HuH-7.5 (cell line): Measurements from ENCODE around the gene MPIG6B.
"Not testable (repeated sequence)": the region's sequence is repeated elsewhere in the genome, so short reads cannot be mapped to it uniquely, and the experiment has no call there.

Experiments used
- DNase-seq: peaks from one replicate; pipeline ENCODE4 v3.0.0; 2011; ENCODE audit warnings: low spot score

The MPIG6B gene

DNA sequence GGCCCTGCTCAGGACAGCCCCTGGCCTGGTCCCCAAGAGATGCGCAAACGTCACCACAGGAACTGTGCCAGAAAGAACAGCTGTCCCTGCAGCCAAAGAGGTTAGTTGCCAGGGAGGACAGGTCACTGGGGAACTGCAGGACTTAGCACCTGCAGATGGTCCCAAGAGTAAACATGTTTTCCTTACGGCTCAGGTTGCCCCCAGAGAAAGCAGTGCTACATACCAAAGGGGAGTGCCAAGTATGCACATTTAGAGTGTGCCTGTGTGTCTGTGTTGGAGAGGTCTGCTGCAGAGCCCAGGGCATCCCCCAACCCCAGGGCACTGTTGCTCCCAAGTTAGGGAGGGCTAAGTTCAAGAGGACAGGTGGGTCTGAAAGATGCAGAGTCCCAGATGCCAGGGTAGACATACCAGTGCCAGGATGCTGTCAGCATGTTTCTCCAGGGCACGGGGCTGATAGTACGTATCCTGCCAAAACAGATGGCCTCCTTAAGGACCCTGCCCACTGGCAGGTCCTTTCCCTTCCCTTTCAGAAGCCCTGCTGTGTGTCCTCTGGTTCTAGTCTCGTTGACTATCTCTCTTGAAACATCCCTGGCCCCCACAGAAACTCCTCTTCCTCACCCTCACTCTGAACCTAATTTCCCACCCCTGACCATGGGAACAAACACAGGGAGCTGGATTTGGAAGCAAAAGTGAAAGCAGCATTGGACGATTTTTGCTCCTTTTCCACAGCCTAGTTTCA, 21.3 kb upstream of the MPIG6B start:
- DNase-seq, result no peak

DNA sequence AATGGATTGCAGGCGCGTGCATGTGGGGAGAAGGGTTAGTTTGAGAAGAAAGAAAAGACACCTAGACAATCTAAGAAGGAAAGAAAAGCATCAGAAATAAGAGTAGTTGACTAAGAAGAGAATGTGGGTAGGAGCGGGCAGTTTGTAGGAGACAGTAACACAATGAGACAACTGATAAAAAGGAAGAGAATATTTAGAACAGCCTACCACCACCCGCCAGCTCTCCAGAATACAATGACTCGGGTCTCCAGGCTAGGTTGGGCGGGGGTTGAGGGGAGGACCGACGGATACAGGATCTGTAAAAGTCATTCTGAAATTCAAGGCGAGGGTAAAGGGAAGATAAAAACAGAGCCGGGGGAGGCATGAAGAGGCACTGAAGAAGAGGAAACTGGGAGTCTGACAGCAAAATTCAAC, 20.8 kb upstream of the MPIG6B start:
- no peak for DNase-seq

DNA sequence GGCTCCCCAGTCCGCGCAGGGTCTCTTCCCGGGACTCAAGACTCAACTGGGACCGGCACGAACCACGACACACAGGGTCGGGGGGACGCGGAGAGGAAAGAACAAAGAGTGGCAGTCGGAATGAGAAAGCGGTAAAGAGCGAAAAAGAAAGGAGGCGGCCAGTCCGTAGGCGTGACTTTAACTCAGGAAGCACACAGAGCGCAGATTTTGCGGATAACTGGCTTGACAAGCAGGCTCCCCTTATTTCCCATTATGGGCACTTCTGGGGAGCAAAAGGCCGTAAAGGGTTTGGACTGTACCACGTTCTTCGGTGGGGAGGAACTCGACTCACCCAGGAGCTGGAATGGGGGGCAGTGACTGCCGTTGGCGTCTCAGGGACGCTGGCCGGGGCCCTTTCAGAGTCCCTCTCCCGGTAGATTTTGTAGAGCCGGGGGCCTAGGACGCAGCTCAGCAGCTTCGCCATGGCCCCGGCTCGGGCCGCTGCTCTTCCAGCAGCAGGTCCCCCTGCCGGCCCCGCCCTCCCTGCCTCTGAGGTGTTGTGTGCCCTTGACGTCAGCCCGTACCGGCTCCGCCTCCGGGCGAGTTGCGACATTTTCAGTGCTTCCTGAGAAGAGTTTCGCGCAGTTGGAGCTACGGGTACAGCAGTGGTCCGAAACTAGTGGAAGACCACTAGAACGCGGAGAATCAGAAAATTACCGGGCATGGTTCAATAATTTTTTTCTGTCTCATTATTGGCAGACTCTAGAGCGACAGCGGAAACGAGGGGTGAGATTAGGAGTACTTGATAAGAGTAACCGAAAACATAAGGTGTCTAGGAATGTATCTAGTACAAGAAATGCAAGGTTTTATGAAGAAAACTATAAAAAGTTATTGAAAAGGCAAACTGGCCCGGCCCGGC, 20.1 kb upstream of the MPIG6B start, which contains the start of gene ABHD16A:
ABHD16A (minus strand) TSS at position 506 of the 898 bp plus-strand sequence; CDS start at position 463, 43 bp downstream.
- DNase-seq, result peak; percentile 87

DNA sequence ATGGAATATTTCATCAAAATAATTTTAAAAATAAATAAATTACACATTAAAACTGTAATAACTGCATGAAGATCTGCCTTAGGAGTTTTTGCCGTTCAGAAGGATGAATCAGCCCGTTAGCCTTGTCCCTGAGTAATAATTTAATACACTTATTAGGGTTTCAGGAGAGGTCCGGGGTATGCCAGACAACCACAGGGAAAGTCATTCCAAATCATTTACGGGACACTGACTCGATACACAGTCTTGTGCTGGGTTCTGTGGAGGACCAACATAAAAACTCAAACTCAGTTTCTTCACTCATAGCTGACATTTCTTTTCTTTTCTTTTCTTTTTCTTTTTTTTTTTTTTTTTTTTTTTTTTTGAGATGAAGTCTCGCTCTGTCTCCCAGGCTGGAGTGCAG, 17.2 kb upstream of the MPIG6B start:
- no peak for DNase-seq

DNA sequence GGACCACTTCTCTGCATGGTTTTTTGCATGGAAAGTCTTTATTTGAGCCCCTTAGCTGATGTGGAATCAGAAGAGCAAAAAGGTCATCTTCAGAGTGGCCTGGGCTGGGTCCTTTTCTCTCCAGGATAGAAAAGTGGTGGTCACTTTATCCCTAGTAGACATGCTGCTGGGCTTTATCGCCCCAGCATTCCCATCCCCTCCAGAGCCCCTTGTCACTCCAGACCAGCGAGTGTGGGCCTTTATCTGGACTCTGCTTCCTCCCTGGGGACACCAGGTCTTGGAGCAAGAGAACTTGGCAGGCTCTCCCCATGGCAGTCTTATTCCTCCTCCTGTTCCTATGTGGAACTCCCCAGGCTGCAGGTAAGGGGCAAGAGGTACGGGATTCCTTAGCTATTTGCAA, 16.6 kb upstream of the MPIG6B start, which contains the start of gene LY6G6F:
LY6G6F (plus strand) TSS at position 268 of the 400 bp plus-strand sequence; CDS start at position 309, 41 bp downstream.
- no peak for DNase-seq

DNA sequence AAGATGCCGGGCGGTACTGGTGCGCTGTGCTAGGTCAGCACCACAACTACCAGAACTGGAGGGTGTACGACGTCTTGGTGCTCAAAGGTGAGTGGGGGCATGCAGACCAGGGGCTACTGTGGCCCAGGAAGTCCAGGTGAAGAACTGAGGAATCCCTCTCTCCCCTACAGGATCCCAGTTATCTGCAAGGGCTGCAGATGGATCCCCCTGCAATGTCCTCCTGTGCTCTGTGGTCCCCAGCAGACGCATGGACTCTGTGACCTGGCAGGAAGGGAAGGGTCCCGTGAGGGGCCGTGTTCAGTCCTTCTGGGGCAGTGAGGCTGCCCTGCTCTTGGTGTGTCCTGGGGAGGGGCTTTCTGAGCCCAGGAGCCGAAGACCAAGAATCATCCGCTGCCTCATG, 15.5 kb upstream of the MPIG6B start:
- DNase-seq, result no peak

DNA sequence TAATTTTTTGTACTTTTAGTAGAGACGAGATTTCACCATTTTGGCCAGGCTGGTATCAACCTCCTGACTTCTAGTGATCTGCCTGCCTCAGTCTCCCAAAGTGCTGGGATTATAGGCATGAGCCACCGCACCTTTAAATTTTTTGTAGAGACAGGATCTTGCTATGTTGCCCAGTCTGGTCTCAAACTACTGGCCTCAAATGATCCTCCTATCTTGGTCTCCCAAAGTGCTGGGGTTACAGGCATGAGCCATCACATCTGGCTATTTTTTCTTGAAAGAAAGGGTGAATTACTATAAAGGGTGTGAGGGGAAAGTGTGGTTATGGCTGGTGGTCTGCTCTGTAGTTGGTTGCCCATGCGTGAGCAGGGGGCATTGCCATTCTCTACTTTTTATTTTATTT, 14.9 kb upstream of the MPIG6B start:
- DNase-seq, result no peak

DNA sequence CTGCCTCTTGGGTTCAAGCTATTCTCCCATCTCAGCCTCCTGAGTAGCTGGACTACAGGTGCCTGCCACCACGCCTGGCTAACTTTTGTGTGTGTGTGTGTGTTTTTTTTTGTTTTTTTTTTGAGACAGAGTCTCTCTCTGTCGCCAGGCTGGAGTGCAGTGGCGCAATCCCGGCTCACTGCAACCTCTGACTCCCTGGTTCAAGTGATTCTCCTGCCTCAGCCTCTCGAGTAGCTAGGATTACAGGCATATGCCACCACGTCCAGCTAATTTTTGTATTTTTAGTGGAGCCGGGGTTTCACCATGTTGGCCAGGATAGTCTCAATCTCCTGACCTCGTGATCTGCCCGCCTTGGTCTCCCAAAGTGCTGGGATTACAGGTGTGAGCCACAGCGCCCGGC, 14.0 kb upstream of the MPIG6B start:
- not testable (repeated sequence) for DNase-seq

DNA sequence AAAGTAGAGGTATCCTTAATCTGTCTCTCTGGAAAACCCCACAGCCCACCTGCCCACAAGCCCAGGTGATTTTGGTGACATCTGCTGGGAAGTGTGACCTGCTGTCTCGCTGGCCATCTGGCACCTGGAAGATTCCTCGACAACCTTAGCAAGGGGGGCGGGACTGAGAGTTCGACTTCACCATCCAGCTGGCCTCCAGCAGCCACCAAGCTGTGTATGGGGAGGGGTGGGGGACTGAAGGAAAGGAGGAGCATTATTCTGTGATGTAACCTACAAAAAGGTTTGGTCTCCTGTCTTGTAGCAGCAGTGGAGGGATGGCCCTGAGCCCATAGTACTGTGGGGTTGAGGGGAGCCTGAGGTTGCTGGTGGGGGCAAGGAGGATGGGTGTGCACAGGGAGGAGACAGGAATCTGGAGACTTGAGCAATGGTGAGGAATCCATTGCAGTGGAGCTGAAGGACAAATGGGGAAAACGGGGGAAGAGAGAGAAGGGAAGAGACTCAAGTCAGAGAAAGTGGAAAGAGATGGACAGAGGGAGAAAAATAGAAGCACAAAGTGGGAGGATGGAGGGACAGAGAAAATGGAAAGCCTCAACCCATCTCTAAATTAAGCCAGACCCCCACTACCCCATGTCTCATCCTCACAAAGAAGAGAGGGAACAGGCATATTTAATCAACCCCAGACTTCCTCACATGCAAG, 12.5 kb upstream of the MPIG6B start:
- no peak for DNase-seq

DNA sequence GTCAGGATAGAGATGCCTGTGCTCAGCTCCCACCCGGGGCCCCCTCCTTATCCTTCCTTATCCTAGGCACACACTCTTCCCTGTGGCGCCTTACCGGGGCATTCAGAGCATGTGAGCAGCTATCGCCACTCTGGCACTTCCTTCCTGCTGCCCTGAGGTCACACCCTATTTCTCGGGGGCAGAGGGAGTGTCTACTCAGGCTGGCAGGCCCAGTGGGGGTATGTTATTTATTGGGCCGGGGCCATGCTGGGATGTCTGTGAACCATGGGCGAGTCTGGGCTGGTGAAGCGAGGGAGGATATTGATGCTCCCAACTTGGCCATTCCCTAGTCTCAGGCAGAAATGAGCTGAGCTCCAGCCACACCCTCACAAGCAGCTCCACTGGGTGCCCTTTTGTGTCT, 11.9 kb upstream of the MPIG6B start:
- DNase-seq, result no peak

DNA sequence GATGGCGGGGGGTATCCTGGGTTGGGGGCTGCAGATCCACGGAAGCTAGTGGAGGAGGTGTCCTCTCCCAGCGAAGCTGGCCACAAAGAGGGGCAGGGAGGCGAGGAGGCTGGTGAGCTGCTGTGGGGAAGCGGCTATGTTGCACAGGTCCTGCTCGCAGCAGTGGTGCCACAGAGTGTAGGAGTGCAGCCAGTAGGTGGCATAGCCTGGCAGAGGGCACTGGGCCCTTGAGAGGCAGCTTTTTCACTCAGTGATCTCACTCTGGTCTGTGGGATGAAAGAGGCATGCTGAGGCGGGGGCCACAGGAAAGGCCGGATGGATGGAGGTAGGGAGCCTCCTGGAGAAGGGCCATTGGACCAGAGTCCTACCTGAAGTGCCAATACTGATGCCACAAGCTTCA, 10.9 kb upstream of the MPIG6B start:
- DNase-seq, result no peak

DNA sequence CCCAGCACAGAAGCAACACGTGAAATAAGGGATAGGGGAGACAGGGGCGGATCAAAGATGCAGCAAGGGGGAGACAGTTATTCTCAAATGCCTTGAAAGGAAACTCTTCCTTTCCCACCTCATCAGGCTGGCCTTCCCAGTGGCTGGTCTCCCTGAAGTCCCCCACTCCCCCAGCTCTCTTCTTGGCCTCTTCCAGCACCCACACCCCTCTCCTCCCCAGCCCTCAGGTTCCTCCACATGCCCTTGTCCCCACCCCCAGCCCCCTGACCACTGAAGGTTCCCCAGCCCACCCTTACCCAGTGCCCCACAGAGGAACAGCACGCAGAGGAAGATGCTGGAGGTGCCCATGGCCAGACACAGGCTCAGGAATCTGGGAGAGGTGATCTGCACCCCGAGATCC, 9.7 kb upstream of the MPIG6B start:
- DNase-seq, result no peak

DNA sequence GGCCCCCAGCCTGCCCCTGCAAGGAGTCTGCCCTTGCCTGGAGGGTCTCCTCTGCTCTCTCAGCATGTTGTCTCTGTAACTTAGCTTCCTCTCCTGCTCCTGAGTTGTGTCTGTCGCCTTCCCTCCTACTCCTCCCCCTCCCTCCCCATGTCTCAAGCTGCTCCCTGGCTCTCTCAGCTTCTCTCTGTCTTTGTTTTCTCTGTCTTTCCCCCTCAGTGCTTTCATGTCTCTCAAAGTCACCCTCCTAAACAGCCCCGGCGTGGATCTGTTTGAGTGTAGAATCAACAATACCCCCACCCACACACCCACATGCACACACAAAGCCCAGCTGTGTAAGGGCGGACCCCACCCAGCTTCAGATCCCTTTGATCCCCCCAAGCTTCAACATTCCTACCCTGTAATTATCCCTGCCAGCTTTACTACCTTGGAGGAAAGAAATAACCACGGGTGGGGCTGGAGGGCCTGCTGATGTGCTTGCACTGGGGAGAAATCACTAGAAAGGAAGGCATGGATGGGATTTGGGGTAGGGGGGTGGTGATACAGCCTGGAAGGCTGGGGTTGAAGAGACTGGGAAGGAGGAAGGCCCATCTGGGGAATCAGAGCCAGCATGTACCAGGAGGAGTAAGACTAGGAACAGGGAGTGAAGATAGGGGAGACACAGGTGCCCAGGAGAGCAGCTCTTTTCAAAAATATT, 9.0 kb upstream of the MPIG6B start:
- no peak for DNase-seq

DNA sequence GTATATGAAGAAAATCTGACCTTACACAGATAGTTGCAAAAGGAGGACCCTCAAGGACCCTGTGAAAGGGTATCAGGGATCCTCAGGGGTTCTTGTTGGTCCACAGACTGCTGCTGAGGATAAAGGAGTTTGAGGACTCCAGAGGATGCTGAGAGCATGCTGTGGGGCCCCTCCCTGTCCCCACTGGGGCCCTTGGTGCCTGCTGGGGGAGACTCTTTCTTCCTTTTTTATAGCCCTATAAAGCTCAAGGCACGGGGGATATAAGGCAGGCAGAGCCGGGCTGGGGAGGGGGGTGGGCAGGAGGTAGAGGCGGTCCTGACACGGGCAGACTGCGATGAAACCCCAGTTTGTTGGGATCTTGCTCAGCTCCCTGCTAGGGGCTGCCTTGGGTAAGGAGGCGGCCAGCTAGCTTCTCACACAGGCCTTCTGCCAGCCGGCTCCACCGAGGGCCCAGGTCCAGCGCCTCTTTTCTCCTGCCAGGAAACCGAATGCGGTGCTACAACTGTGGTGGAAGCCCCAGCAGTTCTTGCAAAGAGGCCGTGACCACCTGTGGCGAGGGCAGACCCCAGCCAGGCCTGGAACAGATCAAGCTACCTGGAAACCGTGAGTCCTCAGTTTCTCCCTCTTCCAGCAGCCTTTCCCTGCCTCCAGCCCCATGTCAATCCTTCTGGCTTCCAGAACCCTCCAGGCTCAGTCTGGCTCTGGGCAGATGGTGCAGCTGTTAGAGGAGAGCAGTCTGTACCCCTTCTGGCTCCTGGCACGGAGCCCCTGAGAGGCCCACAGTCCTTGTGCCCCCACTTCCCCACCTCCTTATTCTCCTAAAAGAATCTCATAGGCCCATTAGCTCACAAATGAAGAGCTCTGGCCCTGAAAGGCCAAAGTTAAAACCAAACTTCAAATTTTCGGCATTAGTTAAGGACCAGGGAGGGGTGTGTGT, 7.9 kb upstream of the MPIG6B start, which contains the start of gene LY6G6D:
LY6G6D (plus strand) TSS at position 327 of the 937 bp plus-strand sequence; CDS start at position 335, 8 bp downstream.
- no peak for DNase-seq

DNA sequence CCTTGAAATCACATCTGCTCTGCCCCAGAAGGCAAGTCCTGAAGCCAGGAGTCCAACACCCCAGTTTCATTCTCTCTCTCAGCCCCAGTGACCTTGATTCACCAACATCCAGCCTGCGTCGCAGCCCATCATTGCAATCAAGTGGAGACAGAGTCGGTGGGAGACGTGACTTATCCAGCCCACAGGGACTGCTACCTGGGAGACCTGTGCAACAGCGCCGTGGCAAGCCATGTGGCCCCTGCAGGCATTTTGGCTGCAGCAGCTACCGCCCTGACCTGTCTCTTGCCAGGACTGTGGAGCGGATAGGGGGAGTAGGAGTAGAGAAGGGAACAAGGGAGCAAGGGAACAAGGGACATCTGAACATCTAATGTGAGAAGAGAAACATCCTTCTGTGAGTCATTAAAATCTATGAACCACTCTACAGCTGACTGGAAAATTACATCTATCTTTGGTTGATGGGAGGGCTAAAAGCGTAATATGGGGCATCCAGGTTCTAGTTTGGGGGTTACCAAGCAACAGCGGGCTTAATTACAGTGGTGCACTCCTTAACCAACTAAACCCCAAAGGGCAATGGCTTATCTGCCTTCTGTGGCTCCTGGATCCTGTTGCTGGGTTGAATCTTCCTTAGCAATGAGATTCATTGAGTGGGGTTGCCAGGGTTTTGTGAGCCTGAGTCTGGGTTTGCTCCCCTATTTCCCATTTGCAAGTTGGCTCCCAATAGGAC, 5.5 kb upstream of the MPIG6B start:
- DNase-seq, result peak; percentile 39

DNA sequence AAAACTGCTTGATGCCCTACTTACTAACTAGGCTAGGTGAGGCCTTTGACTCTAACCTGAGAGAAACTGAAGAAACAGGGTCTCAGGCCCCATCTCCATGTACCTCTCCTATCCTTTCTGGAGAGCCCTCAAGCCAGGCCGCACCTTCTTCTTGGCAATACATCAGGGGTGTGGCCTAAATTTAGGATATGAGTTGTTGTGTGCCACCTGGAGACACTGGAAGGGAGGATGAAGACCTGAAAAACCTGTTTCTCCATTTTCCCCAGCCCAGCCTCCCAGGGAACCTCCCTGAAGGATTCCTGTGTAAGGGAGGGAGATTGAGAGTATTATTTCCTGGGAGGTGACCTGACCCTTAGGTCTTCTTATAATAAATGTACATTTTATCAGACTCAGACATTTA, 4.9 kb upstream of the MPIG6B start:
- no peak for DNase-seq

DNA sequence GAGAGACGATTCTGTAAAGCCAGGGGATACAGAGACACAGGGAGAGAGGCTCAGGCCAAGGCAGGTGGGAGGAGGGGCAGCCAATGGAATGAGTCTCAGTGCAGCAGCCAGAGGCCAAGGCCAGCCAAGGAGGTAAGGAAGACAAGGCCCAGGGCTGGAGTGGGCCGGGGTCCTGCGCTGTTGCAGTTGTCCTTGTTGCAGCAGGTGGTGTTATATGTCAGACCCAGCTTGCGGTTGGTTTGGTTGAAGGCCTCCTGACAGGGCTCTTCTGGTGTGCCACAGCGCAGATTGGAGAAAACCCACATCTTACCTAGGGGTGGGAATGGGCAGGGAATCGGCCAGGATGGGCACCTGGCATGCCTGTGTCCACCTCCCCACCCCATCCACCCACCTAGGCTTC, 4.2 kb upstream of the MPIG6B start:
- no peak for DNase-seq

DNA sequence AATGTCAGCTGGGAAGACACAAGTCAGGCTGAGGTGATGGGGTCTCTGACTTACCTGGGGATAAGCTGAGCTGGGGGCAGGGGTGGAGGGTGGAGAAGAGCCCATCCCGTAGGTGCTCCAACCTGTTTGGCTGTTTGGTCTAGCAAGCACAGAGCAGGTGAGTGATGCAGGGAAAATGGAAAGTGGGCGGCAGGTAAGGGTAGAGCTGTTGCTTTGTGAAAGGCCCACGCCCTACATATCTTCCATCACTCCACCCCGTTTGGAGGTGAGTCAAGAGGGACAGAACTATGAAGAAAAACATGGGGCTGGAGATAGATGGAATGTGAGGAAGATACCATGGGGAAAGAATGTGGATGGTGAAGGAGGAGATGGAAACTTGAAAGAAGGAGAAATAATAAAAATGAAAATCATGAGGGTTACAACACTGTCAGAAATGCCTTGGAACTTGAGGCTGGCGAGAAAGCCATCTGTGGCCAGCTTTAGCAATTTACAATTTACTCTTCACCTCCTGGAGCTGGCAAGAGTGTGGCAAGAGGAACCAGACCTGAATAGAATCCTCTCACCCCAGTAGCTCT, 2.9 kb upstream of the MPIG6B start:
- no peak for DNase-seq

DNA sequence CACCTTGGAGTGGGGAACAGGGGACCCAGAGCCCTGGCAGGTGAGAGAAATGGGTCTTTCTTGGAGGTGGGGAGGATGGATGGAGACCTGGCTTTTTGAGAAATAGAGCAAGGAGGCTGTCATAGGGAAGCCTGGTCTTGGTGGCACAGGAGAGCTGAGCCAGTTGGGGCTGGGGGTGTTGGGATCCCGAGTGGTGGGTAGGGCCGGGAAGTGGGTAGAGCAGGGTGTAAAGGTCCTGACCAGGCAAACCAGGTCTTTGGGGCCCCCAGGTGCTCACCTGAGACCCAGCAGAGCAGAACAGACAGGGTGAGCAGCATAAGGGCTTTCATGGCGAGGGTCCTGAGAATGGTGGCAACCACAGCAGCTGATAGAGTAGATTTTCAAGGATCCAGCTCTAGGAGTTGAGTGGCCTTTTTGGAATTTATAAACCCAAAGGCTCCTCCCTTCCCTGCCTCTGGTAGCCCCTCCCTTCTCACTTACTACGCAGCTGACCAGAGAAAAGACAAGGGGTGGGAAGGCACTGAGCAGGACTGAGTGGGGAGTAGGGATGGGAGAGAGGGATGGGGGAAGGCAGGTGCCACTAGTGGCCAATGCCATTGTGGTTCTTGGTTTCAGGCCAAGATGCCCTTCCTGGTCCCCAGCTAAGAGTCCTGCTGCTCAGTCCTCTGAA, 1.7 kb upstream of the MPIG6B start, which contains the start of gene LY6G6C:
LY6G6C (minus strand) TSS at position 396 of the 670 bp plus-strand sequence; CDS start at position 329, 67 bp downstream.
- no peak for DNase-seq
